ENCODE data around the gene SERHL2. TPM values are rescaled to one million over a fixed set of nuclear protein-coding genes. Genes with fewer than 3 reads are reported as not detected.
A peak's percentile ranks its signal among the peaks of the same experiment; 100 is the strongest.
"Not testable (repeated sequence)": the region's sequence is repeated elsewhere in the genome, so short reads cannot be mapped to it uniquely, and the experiment has no call there.

Gene SERHL2, protein sequence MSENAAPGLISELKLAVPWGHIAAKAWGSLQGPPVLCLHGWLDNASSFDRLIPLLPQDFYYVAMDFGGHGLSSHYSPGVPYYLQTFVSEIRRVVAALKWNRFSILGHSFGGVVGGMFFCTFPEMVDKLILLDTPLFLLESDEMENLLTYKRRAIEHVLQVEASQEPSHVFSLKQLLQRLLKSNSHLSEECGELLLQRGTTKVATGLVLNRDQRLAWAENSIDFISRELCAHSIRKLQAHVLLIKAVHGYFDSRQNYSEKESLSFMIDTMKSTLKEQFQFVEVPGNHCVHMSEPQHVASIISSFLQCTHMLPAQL
- 10 to 100 TPM; 12.6 to 12.8 TPM for total RNA-seq
- polyA plus RNA-seq (2013, experiment 1 of 2) = 15.3 TPM
- polyA plus RNA-seq (2013, experiment 2 of 2) = 26.2 TPM
- long read RNA-seq, experiment 1, partial matches to known transcripts = 0 of 8 reads
- long read RNA-seq, experiment 1, other reads (novel, unspliced or antisense) = 8 of 8 reads
- long read RNA-seq, experiment 2, partial matches to known transcripts = 1 of 8 reads
- long read RNA-seq, experiment 2, other reads (novel, unspliced or antisense) = 7 of 8 reads
- long read RNA-seq, experiment 3, partial matches to known transcripts = 1 of 7 reads
- long read RNA-seq, experiment 3, other reads (novel, unspliced or antisense) = 6 of 7 reads
- long read RNA-seq, experiment 4, partial matches to known transcripts = 1 of 20 reads
- long read RNA-seq, experiment 4, other reads (novel, unspliced or antisense) = 19 of 20 reads

GRCh38 chr22:42553475-42554361 lies at the start of gene SERHL2:
Gene SERHL2 (plus strand): TSS chr22:42553956. CDS start chr22:42554021, 65 bp downstream.
- H3K9me3 Mint-ChIP-seq = peaks cover 22% of the 10 kb centered on the region
- peak; percentile 99 for DNase-seq
- H3K27me3 Mint-ChIP-seq (ENCODE audit: insufficient read depth) = peaks cover 14% of the 10 kb centered on the region
- Histone ChIP-seq H3K4me3 (ENCODE audit: low read length) (peak within 1 kb of the TSS; percentile 75), H3K27ac (ENCODE audit: low read depth, low read length) (peak within 1 kb of the TSS; percentile 32), H3K36me3 (ENCODE audit: control insufficient read depth, insufficient read depth, low read length) (no peaks in the 10 kb centered on the region), H3K9ac (ENCODE audit: extremely low read depth, low read length, poor library complexity, severe bottlenecking) (no peak within 1 kb of the TSS), H3K27me3 (ENCODE audit: control insufficient read depth, insufficient read depth, low read length, poor library complexity, severe bottlenecking) (no peaks in the 10 kb centered on the region), H3K9me3 (ENCODE audit: control insufficient read depth, low read length) (peaks cover 9% of the 10 kb centered on the region), H3K4me1 (ENCODE audit: control insufficient read depth, insufficient read depth, low read length) (peaks cover 6% of the 10 kb centered on the region)
- peaks cover 3% of the 10 kb centered on the region for H3K36me3 Mint-ChIP-seq (ENCODE audit: low read depth)
- TF ChIP-seq, protein P1, sequence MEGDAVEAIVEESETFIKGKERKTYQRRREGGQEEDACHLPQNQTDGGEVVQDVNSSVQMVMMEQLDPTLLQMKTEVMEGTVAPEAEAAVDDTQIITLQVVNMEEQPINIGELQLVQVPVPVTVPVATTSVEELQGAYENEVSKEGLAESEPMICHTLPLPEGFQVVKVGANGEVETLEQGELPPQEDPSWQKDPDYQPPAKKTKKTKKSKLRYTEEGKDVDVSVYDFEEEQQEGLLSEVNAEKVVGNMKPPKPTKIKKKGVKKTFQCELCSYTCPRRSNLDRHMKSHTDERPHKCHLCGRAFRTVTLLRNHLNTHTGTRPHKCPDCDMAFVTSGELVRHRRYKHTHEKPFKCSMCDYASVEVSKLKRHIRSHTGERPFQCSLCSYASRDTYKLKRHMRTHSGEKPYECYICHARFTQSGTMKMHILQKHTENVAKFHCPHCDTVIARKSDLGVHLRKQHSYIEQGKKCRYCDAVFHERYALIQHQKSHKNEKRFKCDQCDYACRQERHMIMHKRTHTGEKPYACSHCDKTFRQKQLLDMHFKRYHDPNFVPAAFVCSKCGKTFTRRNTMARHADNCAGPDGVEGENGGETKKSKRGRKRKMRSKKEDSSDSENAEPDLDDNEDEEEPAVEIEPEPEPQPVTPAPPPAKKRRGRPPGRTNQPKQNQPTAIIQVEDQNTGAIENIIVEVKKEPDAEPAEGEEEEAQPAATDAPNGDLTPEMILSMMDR (conservative IDR thresholded peaks at IDR 0.05) = peak; percentile 10
- H3K4me3 Mint-ChIP-seq = peak within 1 kb of the TSS; percentile 71
- H3K27ac Mint-ChIP-seq = peak within 1 kb of the TSS; percentile 90
- WGBS, 2 experiments (ENCODE audit: insufficient coverage in 1 of 2, insufficient read length in 1 of 2) = 18 to 20% methylated on average over 13 to 75 of the region's 75 CpGs
- peaks cover 14% of the 10 kb centered on the region for H3K4me1 Mint-ChIP-seq

DNA sequence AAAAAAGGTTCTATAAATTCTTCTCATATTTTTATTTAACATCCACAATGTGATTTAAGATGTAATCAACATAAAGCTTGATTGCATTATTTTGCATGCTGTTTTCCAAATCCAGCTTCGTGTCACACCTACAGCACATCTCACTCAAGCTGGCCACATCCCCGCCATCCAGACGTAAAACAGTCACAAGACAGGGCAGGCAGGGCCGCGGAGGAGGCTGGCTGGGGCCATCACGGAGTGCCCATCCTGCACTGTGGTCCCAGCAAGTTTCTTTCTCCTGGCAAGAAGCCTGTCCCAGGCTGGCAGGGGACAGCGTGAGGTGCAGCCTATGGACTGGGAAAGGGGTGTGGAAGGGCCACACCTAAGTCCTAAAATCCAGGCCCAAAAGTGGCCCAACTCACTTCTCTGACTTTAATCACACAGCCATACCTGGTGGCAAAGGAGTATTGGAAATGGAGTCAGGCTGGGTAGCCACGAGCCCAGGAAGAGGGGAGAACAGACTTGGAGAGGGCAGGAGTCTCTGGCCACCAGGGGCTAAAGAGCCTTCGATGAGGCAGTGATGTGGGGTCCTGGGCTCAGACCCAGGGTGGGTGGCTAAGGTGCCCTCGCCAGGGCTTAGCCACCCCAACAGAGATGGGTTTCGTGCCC lies 45.3 kb upstream of the SERHL2 start:
- 83 to 95% methylated on average over 4 to 10 of the region's 11 CpGs for WGBS, 2 experiments (ENCODE audit: insufficient coverage in 1 of 2, insufficient read length in 1 of 2)
- TF ChIP-seq, protein P1 (conservative IDR thresholded peaks at IDR 0.05) = peak; percentile 23
- not testable (repeated sequence) for H3K27ac ChIP-seq (ENCODE audit: low read depth, low read length); H3K27me3 Mint-ChIP-seq (ENCODE audit: insufficient read depth); H3K9me3 ChIP-seq (ENCODE audit: control insufficient read depth, low read length); H3K4me1 ChIP-seq (ENCODE audit: control insufficient read depth, insufficient read depth, low read length); H3K4me3 Mint-ChIP-seq; H3K9ac ChIP-seq (ENCODE audit: extremely low read depth, low read length, poor library complexity, severe bottlenecking); H3K4me3 ChIP-seq (ENCODE audit: low read length); H3K4me1 Mint-ChIP-seq; H3K9me3 Mint-ChIP-seq; H3K27me3 ChIP-seq (ENCODE audit: control insufficient read depth, insufficient read depth, low read length, poor library complexity, severe bottlenecking)
- H3K36me3 ChIP-seq (ENCODE audit: control insufficient read depth, insufficient read depth, low read length) = peaks cover 15% of the 10 kb centered on the region
- H3K27ac Mint-ChIP-seq = peak overlapping the region; percentile 66
- peaks cover 17% of the 10 kb centered on the region for H3K36me3 Mint-ChIP-seq (ENCODE audit: low read depth)
- peak; percentile 59 for DNase-seq

DNA sequence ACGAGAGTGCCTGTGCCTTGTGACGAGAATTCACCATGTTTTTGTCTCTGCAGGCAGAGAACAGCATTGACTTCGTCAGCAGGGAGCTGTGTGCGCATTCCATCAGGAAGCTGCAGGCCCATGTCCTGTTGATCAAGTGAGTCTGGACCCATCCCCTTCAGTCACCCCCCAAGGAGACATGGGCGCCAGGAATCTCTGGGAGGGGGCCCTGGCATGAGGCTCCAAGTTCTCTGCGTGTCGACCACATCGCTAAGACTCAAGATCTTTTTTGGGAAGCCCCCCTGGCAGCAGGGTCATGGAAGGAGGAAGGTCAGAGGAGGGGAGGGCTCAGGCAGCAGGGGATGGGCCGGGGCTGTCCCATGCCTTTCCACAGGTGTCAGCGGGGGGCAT lies 44.8 kb upstream of the SERHL2 start:
- H3K36me3 ChIP-seq (ENCODE audit: control insufficient read depth, insufficient read depth, low read length) = peaks cover 15% of the 10 kb centered on the region

More for the DNA sequence above, 44.8 kb upstream of the SERHL2 start:
- H3K9ac ChIP-seq (ENCODE audit: extremely low read depth, low read length, poor library complexity, severe bottlenecking); H3K9me3 Mint-ChIP-seq; H3K4me3 Mint-ChIP-seq; H3K4me1 ChIP-seq (ENCODE audit: control insufficient read depth, insufficient read depth, low read length); H3K4me3 ChIP-seq (ENCODE audit: low read length); H3K27ac ChIP-seq (ENCODE audit: low read depth, low read length); H3K9me3 ChIP-seq (ENCODE audit: control insufficient read depth, low read length); H3K27me3 ChIP-seq (ENCODE audit: control insufficient read depth, insufficient read depth, low read length, poor library complexity, severe bottlenecking); H3K27me3 Mint-ChIP-seq (ENCODE audit: insufficient read depth); H3K4me1 Mint-ChIP-seq: not testable (repeated sequence)
- peaks cover 17% of the 10 kb centered on the region for H3K36me3 Mint-ChIP-seq (ENCODE audit: low read depth)
- 41 to 69% methylated on average over 5 to 10 of the region's 10 CpGs for WGBS, 2 experiments (ENCODE audit: insufficient coverage in 1 of 2, insufficient read length in 1 of 2)
- DNase-seq = peak; percentile 72
- H3K27ac Mint-ChIP-seq = peak overlapping the region; percentile 72

Data from endodermal cell (in vitro differentiated cells).